Skeletal muscle satellite cell (primary cell): ENCODE results near the gene FUT1. TPM values are rescaled to one million over a fixed set of nuclear protein-coding genes. Genes with fewer than 3 reads are reported as not detected.

Experiments used
- H3K27me3 ChIP-seq: 2 replicates; pipeline ENCODE4 v1.7.0; 2013; ENCODE audit warnings: low read length; ENCODE audit not compliant: control insufficient read depth, insufficient read depth
- H3K36me3 ChIP-seq: 2 replicates; pipeline ENCODE4 v1.7.0; 2013; ENCODE audit warnings: mild to moderate bottlenecking, control low read depth, low read length; ENCODE audit not compliant: insufficient read depth
- H3K4me1 ChIP-seq: 2 replicates; pipeline ENCODE4 v1.7.0; 2013; ENCODE audit warnings: low read length; ENCODE audit not compliant: control insufficient read depth, insufficient read depth
- H3K4me2 ChIP-seq: 2 replicates; pipeline ENCODE4 v1.7.0; 2013; ENCODE audit warnings: mild to moderate bottlenecking, low read length
- H3K4me3 ChIP-seq: 2 replicates; pipeline ENCODE4 v1.7.0; 2013; ENCODE audit warnings: low read length
- H3K9ac ChIP-seq: 2 replicates; pipeline ENCODE4 v1.7.0; 2013; ENCODE audit warnings: mild to moderate bottlenecking, low read depth, low read length, moderate library complexity
- H3K9me3 ChIP-seq: replicated peaks from 2 replicates; pipeline ENCODE4 v1.7.0; 2013; ENCODE audit warnings: mild to moderate bottlenecking, control low read depth, low read length
- small RNA-seq: library from RNA; depleted of rRNA; stranded (forward); fragments of <200 nt; gene quantifications from one replicate; pipeline ENCODE3, GENCODE V24; 2012

Gene FUT1

GRCh38 chr19:48708471-48708870 lies 44.0 kb downstream of the FUT1 start:
- H3K9ac ChIP-seq = no peak overlapping the region
- no peak overlapping the region for H3K4me3 ChIP-seq
- H3K9me3 ChIP-seq = no peaks in the 10 kb centered on the region
- H3K4me1 ChIP-seq = peaks cover 6% of the 10 kb centered on the region
- no peaks in the 10 kb centered on the region for H3K27me3 ChIP-seq
- H3K4me2 ChIP-seq = no peak overlapping the region
- H3K36me3 ChIP-seq = no peaks in the 10 kb centered on the region

DNA sequence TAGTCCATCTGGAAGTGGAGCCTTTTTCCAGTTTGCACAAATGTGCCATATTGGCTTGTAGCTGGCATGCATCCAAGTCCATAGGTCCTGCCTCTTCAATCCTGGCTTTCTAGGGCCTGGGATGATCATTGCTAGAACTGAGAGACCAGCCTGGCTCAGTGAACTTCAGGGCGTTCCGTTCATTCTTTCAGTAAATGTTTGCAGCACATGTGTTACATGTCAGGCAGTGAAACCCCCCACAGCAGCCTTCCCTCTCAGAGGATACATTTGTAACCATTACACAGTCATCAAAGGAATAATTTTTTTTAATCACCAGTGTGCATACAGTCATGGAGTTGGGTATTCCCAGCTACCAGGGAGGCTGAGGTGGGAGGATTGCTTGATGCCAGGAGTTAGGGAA lies 47.0 kb downstream of the FUT1 start:
- Histone ChIP-seq H3K9ac (no peak overlapping the region), H3K4me2 (no peak overlapping the region), H3K9me3 (no peaks in the 10 kb centered on the region), H3K27me3 (no peaks in the 10 kb centered on the region), H3K36me3 (no peaks in the 10 kb centered on the region), H3K4me1 (no peaks in the 10 kb centered on the region), H3K4me3 (no peak overlapping the region)

- Histone ChIP-seq H3K9me3 (no peaks in the 10 kb centered on the region), H3K9ac (no peak overlapping the region), H3K4me3 (no peak overlapping the region), H3K36me3 (no peaks in the 10 kb centered on the region), H3K27me3 (no peaks in the 10 kb centered on the region), H3K4me1 (peaks cover 5% of the 10 kb centered on the region), H3K4me2 (no peak overlapping the region)
These were observed 49.1 kb downstream of the FUT1 start for GRCh38 chr19:48703316-48703715.

DNA sequence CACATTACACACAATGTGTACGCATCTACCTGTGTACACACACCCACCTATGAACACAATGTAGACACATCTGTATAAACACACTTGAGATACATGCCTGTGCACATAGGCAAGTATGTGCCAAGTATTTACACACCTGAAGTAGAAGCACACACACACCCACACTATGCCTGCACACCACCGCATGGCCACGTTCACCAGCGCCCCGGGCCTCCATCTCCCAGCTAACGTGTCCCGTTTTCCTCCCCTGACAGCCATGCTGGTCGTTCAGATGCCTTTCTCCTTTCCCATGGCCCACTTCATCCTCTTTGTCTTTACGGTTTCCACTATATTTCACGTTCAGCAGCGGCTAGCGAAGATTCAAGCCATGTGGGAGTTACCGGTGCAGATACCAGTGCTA lies 49.7 kb downstream of the FUT1 start:
- Histone ChIP-seq H3K9ac (no peak overlapping the region), H3K4me3 (no peak overlapping the region), H3K36me3 (no peaks in the 10 kb centered on the region), H3K27me3 (no peaks in the 10 kb centered on the region), H3K9me3 (no peaks in the 10 kb centered on the region), H3K4me2 (no peak overlapping the region), H3K4me1 (peaks cover 10% of the 10 kb centered on the region)

GRCh38 chr19:48698046-48698445 lies 54.4 kb downstream of the FUT1 start:
- Histone ChIP-seq H3K4me1 (peaks cover 17% of the 10 kb centered on the region), H3K27me3 (peaks cover 13% of the 10 kb centered on the region), H3K9ac (no peak overlapping the region), H3K36me3 (no peaks in the 10 kb centered on the region), H3K4me3 (no peak overlapping the region), H3K9me3 (no peaks in the 10 kb centered on the region), H3K4me2 (no peak overlapping the region)

Small RNAs within 50 kb of the gene (small RNA-seq; reads per million reads assigned to genes)
- gene RNU6-317P = not detected
